ENCODE results near the gene OGFOD3. TPM values are rescaled to one million over a fixed set of nuclear protein-coding genes. Genes with fewer than 3 reads are reported as not detected.

The OGFOD3 gene
- total RNA-seq, 1 donor from 2014 or later = 20.9 TPM

- Histone ChIP-seq H3K36me3 (ENCODE audit: control insufficient read depth in 3 of 3, insufficient read depth in 3 of 3, low read length in 3 of 3) (peaks cover 14 to 24% (median 23%) of the 10 kb centered on the region in 3 donors), H3K4me3 (ENCODE audit: low read length in 3 of 3) (no peak overlapping the region), H3K27ac (ENCODE audit: low read depth, low read length) (no peak overlapping the region), H3K27me3 (ENCODE audit: control insufficient read depth in 3 of 3, insufficient read depth in 3 of 3, low read length in 3 of 3) (no peaks in the 10 kb centered on the region), H3K9ac (ENCODE audit: low read depth in 1 of 3, low read length in 3 of 3) (no peak overlapping the region), H3K4me1 (ENCODE audit: control insufficient read depth in 3 of 3, insufficient read depth in 3 of 3, low read length in 3 of 3) (peaks cover 4 to 15% (median 13%) of the 10 kb centered on the region in 3 donors), H3K9me3 (ENCODE audit: control insufficient read depth in 3 of 3, low read length in 3 of 3) (no peaks in the 10 kb centered on the region)
Measured at GRCh38 chr17:82408288-82408937, 10.0 kb downstream of the OGFOD3 start.

- no peaks in the 10 kb centered on the region for H3K27me3 ChIP-seq (ENCODE audit: control insufficient read depth in 3 of 3, insufficient read depth in 3 of 3, low read length in 3 of 3)
- peaks cover 4 to 15% (median 13%) of the 10 kb centered on the region in 3 donors for H3K4me1 ChIP-seq (ENCODE audit: control insufficient read depth in 3 of 3, insufficient read depth in 3 of 3, low read length in 3 of 3)
- H3K27ac ChIP-seq (ENCODE audit: low read depth, low read length) = peak overlapping the region; percentile 69
- no peaks in the 10 kb centered on the region for H3K9me3 ChIP-seq (ENCODE audit: control insufficient read depth in 3 of 3, low read length in 3 of 3)
- no peak overlapping the region for H3K9ac ChIP-seq (ENCODE audit: low read depth in 1 of 3, low read length in 3 of 3)
- H3K4me3 ChIP-seq (ENCODE audit: low read length in 3 of 3) = peak overlapping the region in 1 of 3 donors; percentile 49
- H3K36me3 ChIP-seq (ENCODE audit: control insufficient read depth in 3 of 3, insufficient read depth in 3 of 3, low read length in 3 of 3) = peaks cover 18 to 26% (median 24%) of the 10 kb centered on the region in 3 donors
Measured at GRCh38 chr17:82407255-82407654, 11.1 kb downstream of the OGFOD3 start.

DNA sequence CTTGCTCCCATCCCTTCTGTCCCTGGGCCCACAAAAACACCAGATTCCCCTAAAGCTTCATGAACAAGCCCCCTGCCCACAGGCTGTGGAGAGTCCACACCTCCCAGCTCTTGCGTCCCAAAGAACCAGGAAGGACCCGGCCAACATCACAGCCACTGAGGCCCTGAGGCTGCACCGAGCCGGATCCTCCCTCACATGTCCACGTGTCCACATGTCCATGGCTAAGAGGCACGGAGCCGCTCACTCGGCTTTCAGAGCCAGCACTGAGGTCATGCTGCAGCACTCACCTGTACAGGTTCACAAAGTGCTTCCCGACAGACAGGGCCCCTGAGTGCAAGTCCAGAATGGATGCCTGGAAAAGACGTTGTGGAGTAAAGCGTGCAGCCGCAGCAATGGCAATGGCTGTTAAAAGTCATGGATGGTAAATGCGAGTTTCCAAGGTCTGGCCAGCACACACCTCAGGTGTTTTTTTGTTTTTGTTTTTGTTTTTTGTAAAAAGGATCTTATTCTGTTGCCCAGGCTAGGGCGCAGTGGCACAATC, 12.2 kb downstream of the OGFOD3 start:
- Histone ChIP-seq H3K4me1 (ENCODE audit: control insufficient read depth in 3 of 3, insufficient read depth in 3 of 3, low read length in 3 of 3) (peaks cover 4 to 15% (median 11%) of the 10 kb centered on the region in 3 donors), H3K9me3 (ENCODE audit: control insufficient read depth in 3 of 3, low read length in 3 of 3) (no peaks in the 10 kb centered on the region), H3K4me3 (ENCODE audit: low read length in 3 of 3) (no peak overlapping the region), H3K27ac (ENCODE audit: low read depth, low read length) (no peak overlapping the region), H3K27me3 (ENCODE audit: control insufficient read depth in 3 of 3, insufficient read depth in 3 of 3, low read length in 3 of 3) (no peaks in the 10 kb centered on the region), H3K36me3 (ENCODE audit: control insufficient read depth in 3 of 3, insufficient read depth in 3 of 3, low read length in 3 of 3) (peaks cover 17 to 24% (median 24%) of the 10 kb centered on the region in 3 donors), H3K9ac (ENCODE audit: low read depth in 1 of 3, low read length in 3 of 3) (no peak overlapping the region)

GRCh38 chr17:82405051-82405450, 13.3 kb downstream of the OGFOD3 start:
- H3K27me3 ChIP-seq (ENCODE audit: control insufficient read depth in 3 of 3, insufficient read depth in 3 of 3, low read length in 3 of 3) = no peaks in the 10 kb centered on the region
- H3K4me3 ChIP-seq (ENCODE audit: low read length in 3 of 3) = no peak overlapping the region
- H3K9me3 ChIP-seq (ENCODE audit: control insufficient read depth in 3 of 3, low read length in 3 of 3) = no peaks in the 10 kb centered on the region
- H3K36me3 ChIP-seq (ENCODE audit: control insufficient read depth in 3 of 3, insufficient read depth in 3 of 3, low read length in 3 of 3) = peaks cover 17 to 24% (median 24%) of the 10 kb centered on the region in 3 donors
- peaks cover 6 to 18% (median 17%) of the 10 kb centered on the region in 3 donors for H3K4me1 ChIP-seq (ENCODE audit: control insufficient read depth in 3 of 3, insufficient read depth in 3 of 3, low read length in 3 of 3)
- H3K9ac ChIP-seq (ENCODE audit: low read depth in 1 of 3, low read length in 3 of 3) = no peak overlapping the region
- H3K27ac ChIP-seq (ENCODE audit: low read depth, low read length) = no peak overlapping the region

DNA sequence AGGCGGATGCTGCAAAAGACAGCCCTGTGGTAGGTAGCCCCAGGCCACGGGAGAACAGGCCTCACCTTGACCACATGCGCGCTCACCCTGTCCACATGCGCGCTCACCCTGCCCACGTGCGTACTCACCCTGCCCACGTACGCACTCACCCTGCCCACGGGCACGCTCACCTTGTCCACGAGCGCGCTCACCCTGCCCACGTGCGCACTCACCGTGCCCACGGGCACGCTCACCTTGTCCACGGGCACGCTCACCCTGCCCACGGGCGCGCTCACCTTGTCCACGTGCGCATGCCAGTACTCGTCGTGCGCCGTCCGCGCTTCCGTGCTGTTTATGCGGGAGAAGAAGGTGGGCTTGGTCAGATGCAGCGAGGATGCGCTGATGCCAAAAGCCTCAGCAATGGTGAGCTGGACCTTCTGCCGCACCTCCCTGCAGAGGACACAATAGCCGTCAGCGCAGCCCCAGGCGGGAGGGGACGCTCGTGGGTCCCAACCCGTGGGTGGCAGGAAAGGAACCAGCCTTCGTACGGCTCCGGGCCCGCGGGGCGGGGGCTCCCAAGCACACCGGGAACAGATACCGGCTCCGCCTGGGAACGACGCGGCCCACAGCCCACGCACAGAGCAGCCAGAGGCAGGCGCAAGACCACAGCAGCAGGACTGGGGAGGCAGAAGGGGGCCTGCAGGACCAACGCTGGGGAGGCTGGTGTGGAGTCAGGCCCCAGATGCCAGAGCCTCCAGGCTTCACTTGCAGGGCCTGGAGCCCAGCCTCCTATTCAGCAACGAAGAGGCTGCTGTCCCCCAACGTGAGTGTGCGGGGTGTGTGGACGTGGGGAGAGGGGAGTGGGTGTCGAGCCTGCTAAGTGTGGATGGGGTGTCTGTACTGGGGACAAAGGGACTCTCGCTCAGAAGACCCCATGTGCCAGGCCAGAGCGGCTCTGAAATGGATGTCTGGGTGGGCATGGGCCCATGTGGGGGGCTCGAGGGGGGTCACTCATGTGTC, 14.4 kb downstream of the OGFOD3 start:
- no peak overlapping the region for H3K9ac ChIP-seq (ENCODE audit: low read depth in 1 of 3, low read length in 3 of 3)
- H3K9me3 ChIP-seq (ENCODE audit: control insufficient read depth in 3 of 3, low read length in 3 of 3) = no peaks in the 10 kb centered on the region
- no peak overlapping the region for H3K4me3 ChIP-seq (ENCODE audit: low read length in 3 of 3)
- H3K4me1 ChIP-seq (ENCODE audit: control insufficient read depth in 3 of 3, insufficient read depth in 3 of 3, low read length in 3 of 3) = peaks cover 17 to 29% (median 27%) of the 10 kb centered on the region in 3 donors
- peaks cover 17 to 21% (median 19%) of the 10 kb centered on the region in 3 donors for H3K36me3 ChIP-seq (ENCODE audit: control insufficient read depth in 3 of 3, insufficient read depth in 3 of 3, low read length in 3 of 3)
- no peaks in the 10 kb centered on the region for H3K27me3 ChIP-seq (ENCODE audit: control insufficient read depth in 3 of 3, insufficient read depth in 3 of 3, low read length in 3 of 3)
- no peak overlapping the region for H3K27ac ChIP-seq (ENCODE audit: low read depth, low read length)

GRCh38 chr17:82402865-82403264, 15.5 kb downstream of the OGFOD3 start:
- H3K27me3 ChIP-seq (ENCODE audit: control insufficient read depth in 3 of 3, insufficient read depth in 3 of 3, low read length in 3 of 3) = no peaks in the 10 kb centered on the region
- H3K9me3 ChIP-seq (ENCODE audit: control insufficient read depth in 3 of 3, low read length in 3 of 3) = no peaks in the 10 kb centered on the region
- H3K36me3 ChIP-seq (ENCODE audit: control insufficient read depth in 3 of 3, insufficient read depth in 3 of 3, low read length in 3 of 3) = peaks cover 13 to 19% (median 15%) of the 10 kb centered on the region in 3 donors
- H3K4me1 ChIP-seq (ENCODE audit: control insufficient read depth in 3 of 3, insufficient read depth in 3 of 3, low read length in 3 of 3) = peaks cover 18 to 29% (median 28%) of the 10 kb centered on the region in 3 donors
- no peak overlapping the region for H3K4me3 ChIP-seq (ENCODE audit: low read length in 3 of 3)
- no peak overlapping the region for H3K27ac ChIP-seq (ENCODE audit: low read depth, low read length)
- H3K9ac ChIP-seq (ENCODE audit: low read depth in 1 of 3, low read length in 3 of 3) = no peak overlapping the region

- Histone ChIP-seq H3K9ac (ENCODE audit: low read depth in 1 of 3, low read length in 3 of 3) (no peak overlapping the region), H3K27me3 (ENCODE audit: control insufficient read depth in 3 of 3, insufficient read depth in 3 of 3, low read length in 3 of 3) (no peaks in the 10 kb centered on the region), H3K4me1 (ENCODE audit: control insufficient read depth in 3 of 3, insufficient read depth in 3 of 3, low read length in 3 of 3) (peaks cover 18 to 19% (median 18%) of the 10 kb centered on the region in 3 donors), H3K4me3 (ENCODE audit: low read length in 3 of 3) (no peak overlapping the region), H3K36me3 (ENCODE audit: control insufficient read depth in 3 of 3, insufficient read depth in 3 of 3, low read length in 3 of 3) (peaks cover 13 to 22% (median 14%) of the 10 kb centered on the region in 3 donors), H3K9me3 (ENCODE audit: control insufficient read depth in 3 of 3, low read length in 3 of 3) (no peaks in the 10 kb centered on the region), H3K27ac (ENCODE audit: low read depth, low read length) (no peak overlapping the region)
Measured at GRCh38 chr17:82400830-82401229, 17.6 kb downstream of the OGFOD3 start.

GRCh38 chr17:82400206-82400605, 18.2 kb downstream of the OGFOD3 start:
- Histone ChIP-seq H3K27me3 (ENCODE audit: control insufficient read depth in 3 of 3, insufficient read depth in 3 of 3, low read length in 3 of 3) (no peaks in the 10 kb centered on the region), H3K9me3 (ENCODE audit: control insufficient read depth in 3 of 3, low read length in 3 of 3) (no peaks in the 10 kb centered on the region), H3K36me3 (ENCODE audit: control insufficient read depth in 3 of 3, insufficient read depth in 3 of 3, low read length in 3 of 3) (peaks cover 13 to 22% (median 14%) of the 10 kb centered on the region in 3 donors), H3K4me1 (ENCODE audit: control insufficient read depth in 3 of 3, insufficient read depth in 3 of 3, low read length in 3 of 3) (peaks cover 18 to 19% (median 18%) of the 10 kb centered on the region in 3 donors), H3K27ac (ENCODE audit: low read depth, low read length) (peak overlapping the region; percentile 48), H3K9ac (ENCODE audit: low read depth in 1 of 3, low read length in 3 of 3) (peak overlapping the region in 1 of 3 donors; percentile 68), H3K4me3 (ENCODE audit: low read length in 3 of 3) (no peak overlapping the region)

GRCh38 chr17:82399601-82400101, 18.7 kb downstream of the OGFOD3 start:
- no peaks in the 10 kb centered on the region for H3K27me3 ChIP-seq (ENCODE audit: control insufficient read depth in 3 of 3, insufficient read depth in 3 of 3, low read length in 3 of 3)
- no peaks in the 10 kb centered on the region for H3K9me3 ChIP-seq (ENCODE audit: control insufficient read depth in 3 of 3, low read length in 3 of 3)
- H3K9ac ChIP-seq (ENCODE audit: low read depth in 1 of 3, low read length in 3 of 3) = peak overlapping the region in 1 of 3 donors; percentile 68
- H3K27ac ChIP-seq (ENCODE audit: low read depth, low read length) = peak overlapping the region; percentile 48
- H3K4me3 ChIP-seq (ENCODE audit: low read length in 3 of 3) = peak overlapping the region; percentile 7 to 50 (median 46)
- H3K4me1 ChIP-seq (ENCODE audit: control insufficient read depth in 3 of 3, insufficient read depth in 3 of 3, low read length in 3 of 3) = peaks cover 18 to 19% (median 18%) of the 10 kb centered on the region in 3 donors
- peaks cover 13 to 22% (median 14%) of the 10 kb centered on the region in 3 donors for H3K36me3 ChIP-seq (ENCODE audit: control insufficient read depth in 3 of 3, insufficient read depth in 3 of 3, low read length in 3 of 3)

All from skeletal muscle tissue (tissue), 4 donors.